Measurements from ENCODE around the gene TRAPPC2L. TPM values are rescaled to one million over a fixed set of nuclear protein-coding genes. Genes with fewer than 3 reads are reported as not detected.

TRAPPC2L gene
- total and polyA plus RNA-seq, 7 donors = 30.7 to 56.5 (median 42.1) TPM

DNA sequence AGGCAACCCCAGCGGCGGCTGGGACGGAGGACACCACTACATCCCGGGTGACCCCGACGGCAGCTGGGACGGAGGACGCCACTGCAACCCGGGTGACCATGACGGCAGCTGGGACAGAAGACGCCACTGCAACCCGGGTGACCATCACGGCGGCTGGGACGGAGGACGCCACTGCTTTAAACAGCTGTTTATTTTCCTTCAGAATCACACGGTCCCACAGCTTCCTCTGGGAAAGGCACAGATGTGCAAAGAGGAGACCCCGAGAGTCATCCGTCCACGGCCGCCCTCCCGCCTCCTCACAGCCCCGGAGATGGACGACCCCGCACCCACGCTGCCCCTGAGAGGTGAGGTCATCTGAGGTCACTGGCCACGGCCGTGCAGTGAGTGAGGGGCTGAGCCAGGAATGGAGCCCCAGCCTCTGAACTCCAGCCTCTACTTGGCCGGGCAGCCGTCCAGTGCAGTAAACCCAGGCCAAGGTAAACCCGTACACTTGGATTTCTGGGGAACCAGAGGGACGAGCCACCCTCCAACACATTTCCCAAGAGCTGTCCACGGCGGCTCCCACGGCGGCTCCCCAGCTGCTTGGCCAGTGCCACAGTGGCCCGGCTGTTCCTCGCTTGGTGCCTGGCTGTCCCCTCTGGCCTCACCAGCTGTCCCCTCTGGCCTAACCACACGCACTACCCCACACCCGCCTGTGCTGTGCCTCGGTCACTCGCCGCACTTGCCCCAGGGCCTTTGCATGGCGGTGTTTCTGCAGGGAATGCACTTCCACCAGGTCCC, 52.7 kb downstream of the TRAPPC2L start:
- no peak overlapping the region for H3K4me3 ChIP-seq
- H3K36me3 ChIP-seq = no peaks in the 10 kb centered on the region
- TF ChIP-seq EP300 (IDR thresholded peaks at IDR 0.05) = no peak
- peaks cover 0 to 44% (median 33%) of the 10 kb centered on the region in 3 donors for H3K27me3 ChIP-seq
- no peak overlapping the region for H3K27ac ChIP-seq
- 75 to 85% methylated on average over 44 of the region's 44 CpGs for WGBS, 2 donors
- peaks cover 0 to 8% (median 1%) of the 10 kb centered on the region in 4 donors for H3K4me1 ChIP-seq
- intact Hi-C loops (cut with DNase I) = no loop called here
- DNase-seq = no peak
- H3K9me3 ChIP-seq = no peaks in the 10 kb centered on the region

DNA sequence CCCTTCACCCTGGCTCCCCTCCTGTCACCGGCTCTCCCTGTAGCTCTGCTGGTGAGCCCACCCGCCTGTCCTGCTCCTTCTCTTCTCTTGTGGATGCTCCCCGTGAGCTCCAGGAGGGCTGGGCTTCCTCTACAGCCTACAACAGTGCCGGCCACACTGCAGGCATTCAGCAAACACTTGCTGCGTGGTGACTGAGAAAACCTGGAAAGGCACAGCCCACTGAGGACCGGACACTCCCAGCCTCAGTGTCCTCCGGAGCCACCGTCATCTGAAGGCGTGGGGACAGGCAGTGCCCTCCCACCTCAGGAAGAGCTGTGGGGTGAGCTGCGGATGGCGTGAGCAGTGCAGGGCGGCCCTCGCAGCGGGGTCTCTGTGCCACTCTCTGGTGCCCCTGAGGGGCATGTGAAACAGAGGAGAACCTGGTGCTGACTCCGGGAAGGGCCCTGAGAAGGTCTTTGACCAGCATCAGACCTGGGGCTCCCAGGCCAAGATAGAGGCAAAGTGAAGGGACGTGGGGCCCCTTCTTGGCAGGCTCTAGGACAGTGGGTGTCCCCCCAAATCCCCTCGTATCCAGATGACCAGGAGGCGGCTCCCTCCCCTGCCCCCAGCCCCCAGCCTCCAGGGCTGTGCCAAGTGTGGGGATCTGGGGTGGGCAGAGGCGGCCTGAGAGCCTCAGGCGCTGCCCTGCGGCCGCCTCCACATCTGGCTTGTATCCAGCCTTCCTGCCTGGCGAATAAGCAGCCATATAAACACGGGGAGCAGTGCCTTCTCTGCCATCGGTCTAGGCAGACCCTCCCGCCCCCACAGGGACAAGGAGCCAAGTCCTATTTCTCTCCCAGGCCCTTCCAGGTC, 53.6 kb downstream of the TRAPPC2L start:
- TF ChIP-seq POLR2AphosphoS5 (IDR thresholded peaks at IDR 0.05) (no peak), EP300 (IDR thresholded peaks at IDR 0.05) (no peak), POLR2A (IDR thresholded peaks at IDR 0.05) (no peak)
- TF ChIP-seq, protein P1, sequence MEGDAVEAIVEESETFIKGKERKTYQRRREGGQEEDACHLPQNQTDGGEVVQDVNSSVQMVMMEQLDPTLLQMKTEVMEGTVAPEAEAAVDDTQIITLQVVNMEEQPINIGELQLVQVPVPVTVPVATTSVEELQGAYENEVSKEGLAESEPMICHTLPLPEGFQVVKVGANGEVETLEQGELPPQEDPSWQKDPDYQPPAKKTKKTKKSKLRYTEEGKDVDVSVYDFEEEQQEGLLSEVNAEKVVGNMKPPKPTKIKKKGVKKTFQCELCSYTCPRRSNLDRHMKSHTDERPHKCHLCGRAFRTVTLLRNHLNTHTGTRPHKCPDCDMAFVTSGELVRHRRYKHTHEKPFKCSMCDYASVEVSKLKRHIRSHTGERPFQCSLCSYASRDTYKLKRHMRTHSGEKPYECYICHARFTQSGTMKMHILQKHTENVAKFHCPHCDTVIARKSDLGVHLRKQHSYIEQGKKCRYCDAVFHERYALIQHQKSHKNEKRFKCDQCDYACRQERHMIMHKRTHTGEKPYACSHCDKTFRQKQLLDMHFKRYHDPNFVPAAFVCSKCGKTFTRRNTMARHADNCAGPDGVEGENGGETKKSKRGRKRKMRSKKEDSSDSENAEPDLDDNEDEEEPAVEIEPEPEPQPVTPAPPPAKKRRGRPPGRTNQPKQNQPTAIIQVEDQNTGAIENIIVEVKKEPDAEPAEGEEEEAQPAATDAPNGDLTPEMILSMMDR (IDR thresholded peaks at IDR 0.05) = no peak
- no peaks in the 10 kb centered on the region for H3K9me3 ChIP-seq
- no peaks in the 10 kb centered on the region for H3K36me3 ChIP-seq
- intact Hi-C loops (cut with DNase I) = no loop called here
- no peak for DNase-seq
- H3K4me1 ChIP-seq = peaks cover 0 to 8% (median 1%) of the 10 kb centered on the region in 4 donors
- peaks cover 0 to 50% (median 38%) of the 10 kb centered on the region in 3 donors for H3K27me3 ChIP-seq
- H3K27ac ChIP-seq = no peak overlapping the region
- WGBS, 2 donors = 48 to 74% methylated on average over 26 of the region's 26 CpGs
- no peak overlapping the region for H3K4me3 ChIP-seq

DNA sequence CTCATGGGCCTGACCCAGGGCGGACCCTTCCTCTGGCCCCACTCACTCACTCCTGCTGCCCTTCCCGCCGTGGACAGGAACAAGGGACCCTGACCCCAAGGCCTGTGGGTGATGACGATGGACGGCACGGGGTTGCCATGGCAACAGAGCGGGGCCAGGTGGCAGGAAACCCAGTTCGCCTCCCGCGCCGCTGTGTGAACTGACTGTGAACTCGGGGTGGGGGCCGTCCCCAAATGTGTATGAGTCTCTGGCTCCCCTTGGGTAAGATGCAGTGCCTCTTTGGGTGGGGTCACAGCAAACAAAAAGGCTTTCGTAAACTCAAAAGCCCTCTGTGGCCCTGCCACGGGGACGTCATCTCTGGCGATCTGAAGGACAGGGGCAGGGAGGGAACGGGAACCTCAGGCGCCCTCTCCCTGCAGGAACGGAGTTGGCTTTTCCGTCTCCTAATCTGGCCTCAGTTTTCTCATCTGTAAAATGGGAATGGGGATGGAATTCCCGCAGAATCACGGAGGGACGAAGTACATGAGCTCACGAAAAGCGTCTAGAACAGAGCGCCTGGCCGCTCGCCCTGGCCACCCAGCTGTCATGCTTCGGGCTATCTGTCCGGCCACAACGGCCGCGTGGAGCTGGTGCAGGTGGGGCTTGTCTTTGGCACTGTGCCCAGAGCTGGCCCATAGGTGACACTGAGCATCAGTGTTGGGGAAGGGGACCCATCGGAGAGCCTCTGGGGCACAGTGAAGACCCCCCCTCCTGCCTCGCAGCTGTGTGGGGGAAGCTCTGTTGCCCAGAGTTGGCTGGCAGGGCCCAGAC, 54.4 kb downstream of the TRAPPC2L start:
- Histone ChIP-seq H3K9me3 (no peaks in the 10 kb centered on the region), H3K27ac (no peak overlapping the region), H3K36me3 (no peaks in the 10 kb centered on the region), H3K4me3 (no peak overlapping the region), H3K27me3 (peaks cover 0 to 50% (median 38%) of the 10 kb centered on the region in 3 donors), H3K4me1 (peaks cover 0 to 8% (median 1%) of the 10 kb centered on the region in 4 donors)
- 51 to 66% methylated on average over 36 of the region's 36 CpGs for WGBS, 2 donors
- TF ChIP-seq POLR2A (IDR thresholded peaks at IDR 0.05) (no peak), POLR2AphosphoS5 (IDR thresholded peaks at IDR 0.05) (no peak), EP300 (IDR thresholded peaks at IDR 0.05) (no peak)
- TF ChIP-seq, protein P1 (IDR thresholded peaks at IDR 0.05) = no peak
- no peak for DNase-seq
- intact Hi-C loops (cut with DNase I) = no loop called here

DNA sequence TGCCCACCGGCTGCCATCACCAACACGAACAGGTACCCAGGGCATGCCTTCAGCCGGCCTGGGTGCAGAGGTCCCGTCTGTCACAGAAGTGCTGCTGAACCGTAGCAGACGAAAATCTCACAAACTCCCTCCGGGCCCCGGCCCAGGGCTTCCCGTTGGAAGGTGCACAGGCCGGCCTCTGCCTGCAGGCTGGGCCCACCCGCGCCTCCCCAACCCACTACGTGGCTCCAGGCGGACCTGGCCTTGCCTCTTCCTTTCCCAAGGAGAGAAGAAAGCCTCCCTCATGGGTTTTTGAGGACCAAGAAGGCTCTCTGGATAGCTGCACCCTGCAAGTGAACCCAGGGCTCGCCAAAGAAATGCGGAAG, 55.0 kb downstream of the TRAPPC2L start:
- Histone ChIP-seq H3K4me3 (no peak overlapping the region), H3K27ac (no peak overlapping the region), H3K9me3 (no peaks in the 10 kb centered on the region), H3K4me1 (peaks cover 0 to 8% (median 1%) of the 10 kb centered on the region in 4 donors), H3K27me3 (peaks cover 0 to 50% (median 38%) of the 10 kb centered on the region in 3 donors), H3K36me3 (no peaks in the 10 kb centered on the region)
- 87 to 90% methylated on average over 16 of the region's 16 CpGs for WGBS, 2 donors
- intact Hi-C loops (cut with DNase I) = no loop called here
- DNase-seq = no peak
- no peak for TF ChIP-seq POLR2AphosphoS5 (IDR thresholded peaks at IDR 0.05)
- TF ChIP-seq, protein P1 (IDR thresholded peaks at IDR 0.05) = no peak
- TF ChIP-seq EP300 (IDR thresholded peaks at IDR 0.05) = no peak
- TF ChIP-seq POLR2A (IDR thresholded peaks at IDR 0.05) = no peak

Other genes starting within 250 kb of the TRAPPC2L start
- not detected for gene IL17C, start 218.6 kb upstream of the TRAPPC2L start, total RNA-seq
- gene IL17C, start 218.6 kb upstream of the TRAPPC2L start, polyA plus RNA-seq = under 1 TPM in 1 of 3 donors, not detected in 2; 0.96 TPM
- gene CYBA, start 206.1 kb upstream of the TRAPPC2L start, total RNA-seq = 100 to 1,000 TPM in 2 of 4 donors, 10 to 100 TPM in 2; 63.1 to 147 (median 105) TPM
- gene CYBA, start 206.1 kb upstream of the TRAPPC2L start, polyA plus RNA-seq = 100 to 1,000 TPM in 2 of 3 donors, 10 to 100 TPM in 1; 81.1 to 429 (median 208) TPM
- 10 to 100 TPM; 16.8 to 25.7 (median 23.2) TPM for gene MVD, start 194.0 kb upstream of the TRAPPC2L start, total RNA-seq
- 100 to 1,000 TPM in 1 of 3 donors, 10 to 100 TPM in 2; 41.4 to 206 (median 84.8) TPM for gene MVD, start 194.0 kb upstream of the TRAPPC2L start, polyA plus RNA-seq
- gene SNAI3, start 170.6 kb upstream of the TRAPPC2L start, total RNA-seq = under 1 TPM in 2 of 4 donors, not detected in 2; 0.71 to 0.82 TPM
- 1 to 10 TPM in 1 of 3 donors, under 1 TPM in 2; 0.46 to 3.0 (median 0.60) TPM for gene SNAI3, start 170.6 kb upstream of the TRAPPC2L start, polyA plus RNA-seq
- gene RNF166, start 150.7 kb upstream of the TRAPPC2L start, total RNA-seq = 10 to 100 TPM; 16.0 to 21.4 (median 17.9) TPM
- gene RNF166, start 150.7 kb upstream of the TRAPPC2L start, polyA plus RNA-seq = 10 to 100 TPM in 1 of 3 donors, 1 to 10 TPM in 2; 5.4 to 34.8 (median 6.2) TPM
- gene CTU2, start 150.6 kb upstream of the TRAPPC2L start, total RNA-seq = 10 to 100 TPM in 3 of 4 donors, 1 to 10 TPM in 1; 6.1 to 11.7 (median 10.7) TPM
- 10 to 100 TPM in 1 of 3 donors, 1 to 10 TPM in 2; 8.4 to 16.3 (median 9.2) TPM for gene CTU2, start 150.6 kb upstream of the TRAPPC2L start, polyA plus RNA-seq
- 100 to 1,000 TPM in 3 of 4 donors, 10 to 100 TPM in 1; 97.4 to 242 (median 158) TPM for gene PIEZO1, start 71.9 kb upstream of the TRAPPC2L start, total RNA-seq
- gene PIEZO1, start 71.9 kb upstream of the TRAPPC2L start, polyA plus RNA-seq = 100 to 1,000 TPM in 1 of 3 donors, 10 to 100 TPM in 2; 18.0 to 169 (median 29.4) TPM
- 1 to 10 TPM in 1 of 4 donors, under 1 TPM in 2, not detected in 1; 0.71 to 3.0 (median 0.81) TPM for gene CDT1, start 53.3 kb upstream of the TRAPPC2L start, total RNA-seq
- gene CDT1, start 53.3 kb upstream of the TRAPPC2L start, polyA plus RNA-seq = 10 to 100 TPM in 1 of 3 donors, 1 to 10 TPM in 2; 3.6 to 17.4 (median 6.9) TPM
- 10 to 100 TPM; 56.6 to 78.3 (median 62.5) TPM for gene APRT, start 45.2 kb upstream of the TRAPPC2L start, total RNA-seq
- gene APRT, start 45.2 kb upstream of the TRAPPC2L start, polyA plus RNA-seq = 100 to 1,000 TPM; 245 to 329 (median 294) TPM
- 10 to 100 TPM in 3 of 4 donors, 1 to 10 TPM in 1; 6.7 to 50.4 (median 11.4) TPM for gene GALNS, start 180 bp upstream of the TRAPPC2L start, total RNA-seq
- 10 to 100 TPM in 1 of 3 donors, 1 to 10 TPM in 2; 6.2 to 32.4 (median 9.0) TPM for gene GALNS, start 180 bp upstream of the TRAPPC2L start, polyA plus RNA-seq
- gene PABPN1L, start 9.5 kb downstream of the TRAPPC2L start, total RNA-seq = not detected
- gene PABPN1L, start 9.5 kb downstream of the TRAPPC2L start, polyA plus RNA-seq = under 1 TPM in 1 of 3 donors, not detected in 2; 0.15 TPM
- gene CBFA2T3, start 120.1 kb downstream of the TRAPPC2L start, total RNA-seq = 10 to 100 TPM in 1 of 4 donors, 1 to 10 TPM in 2, under 1 TPM in 1; 0.95 to 26.8 (median 3.4) TPM
- 1 to 10 TPM; 4.2 to 9.8 (median 7.2) TPM for gene CBFA2T3, start 120.1 kb downstream of the TRAPPC2L start, polyA plus RNA-seq
- 10 to 100 TPM; 19.7 to 31.6 (median 24.8) TPM for gene ACSF3, start 236.7 kb downstream of the TRAPPC2L start, total RNA-seq
- 10 to 100 TPM; 28.2 to 42.2 (median 35.6) TPM for gene ACSF3, start 236.7 kb downstream of the TRAPPC2L start, polyA plus RNA-seq